Naive thymus-derived CD4-positive, alpha-beta T cell (primary cell): ENCODE measurements around the gene DCTPP1. TPM values are rescaled to one million over a fixed set of nuclear protein-coding genes. Genes with fewer than 3 reads are reported as not detected.
A peak's percentile ranks its signal among the peaks of the same experiment; 100 is the strongest.

Experiments
- ATAC-seq: fragments of 150-1000 bp; cut with Tn5 transposase; 2 replicates; pipeline ENCODE4 v1.10.0; 2021; ENCODE audit warnings: mild to moderate bottlenecking, moderate library complexity
- CTCF ChIA-PET: fragments of 350-600 bp; sonication (Branson Sonifier 250); formaldehyde crosslinking; loops from one replicate; lab custom pipeline; 2021; ENCODE audit warnings: antibody characterized with exemption; lab: Charles Lee
- POLR2A ChIA-PET: fragments of 350-600 bp; sonication (Branson Sonifier 250); formaldehyde crosslinking; loops from one replicate; lab custom pipeline; 2021; ENCODE audit warnings: antibody characterized with exemption, inconsistent platforms; lab: Charles Lee
- DNase-seq, 9 donors: peaks; one replicate each; pipeline versions ENCODE4 v3.0.0 to v3.0.0-alpha.2; 2020 to 2022; ENCODE audit warnings: mixed read lengths in 1 of 9
- H3K27ac ChIP-seq: one replicate; pipeline ENCODE4 v1.7.0; 2013; ENCODE audit warnings: mild to moderate bottlenecking, low read depth, low read length, moderate library complexity
- H3K27me3 ChIP-seq, 2 donors: one replicate each; pipeline ENCODE4 v1.7.0; 2013; ENCODE audit warnings: low read length in 2 of 2, mild to moderate bottlenecking in 2 of 2, moderate library complexity in 2 of 2; ENCODE audit not compliant: control insufficient read depth in 2 of 2, insufficient read depth in 2 of 2
- H3K36me3 ChIP-seq, 3 experiments: 1 replicate in 2 of 3; 2 replicates in 1 of 3; pipeline ENCODE4 v1.7.0; 2013; ENCODE audit warnings: low read length in 3 of 3, mild to moderate bottlenecking in 3 of 3, moderate library complexity in 1 of 3; ENCODE audit not compliant: insufficient read depth in 3 of 3, control insufficient read depth in 2 of 3
- H3K4me1 ChIP-seq, 2 donors: one replicate each; pipeline ENCODE4 v1.7.0; 2013; ENCODE audit warnings: low read length in 2 of 2, mild to moderate bottlenecking in 2 of 2, moderate library complexity in 1 of 2; ENCODE audit not compliant: control insufficient read depth in 2 of 2, insufficient read depth in 2 of 2
- H3K4me3 ChIP-seq: 2 replicates; pipeline ENCODE4 v1.7.0; 2013; ENCODE audit warnings: mild to moderate bottlenecking, low read length
- H3K9me3 ChIP-seq, 3 experiments: 1 replicate in 2 of 3; 2 replicates in 1 of 3; pipeline ENCODE4 v1.7.0; 2013; ENCODE audit warnings: low read length in 3 of 3; ENCODE audit not compliant: control insufficient read depth in 2 of 3
- H3K27ac Mint-ChIP-seq, 9 donors: one replicate each; pipeline ENCODE4 v1.8.0; 2020 to 2022; ENCODE audit warnings: mixed read lengths in 9 of 9, mild to moderate bottlenecking in 8 of 9, moderate library complexity in 5 of 9, inconsistent platforms in 2 of 9
- H3K27me3 Mint-ChIP-seq, 5 donors: one replicate each; pipeline ENCODE4 v1.8.0; 2021 to 2022; ENCODE audit warnings: mixed read lengths in 5 of 5, mild to moderate bottlenecking in 1 of 5
- H3K36me3 Mint-ChIP-seq, 5 donors: one replicate each; pipeline ENCODE4 v1.8.0; 2020 to 2022; ENCODE audit warnings: mixed read lengths in 5 of 5, mild to moderate bottlenecking in 3 of 5, inconsistent platforms in 1 of 5
- H3K4me1 Mint-ChIP-seq, 7 donors: one replicate each; pipeline ENCODE4 v1.8.0; 2020 to 2022; ENCODE audit warnings: mixed read lengths in 7 of 7, mild to moderate bottlenecking in 3 of 7, inconsistent platforms in 1 of 7
- H3K4me3 Mint-ChIP-seq, 10 donors: one replicate each; pipeline ENCODE4 v1.8.0; 2020 to 2022; ENCODE audit warnings: mild to moderate bottlenecking in 10 of 10, mixed read lengths in 10 of 10, moderate library complexity in 6 of 10, inconsistent platforms in 2 of 10
- H3K9me3 Mint-ChIP-seq, 11 donors: one replicate each; pipeline ENCODE4 v1.8.0; 2020 to 2022; ENCODE audit warnings: mixed read lengths in 11 of 11, mild to moderate bottlenecking in 4 of 11, inconsistent platforms in 1 of 11, moderate library complexity in 1 of 11
- intact Hi-C, 2 donors: fragments of 100-400 bp; cut with micrococcal nuclease; formaldehyde crosslinking; loops; one replicate each; pipeline ENCODE4 v1.15.1; 2023
- polyA plus RNA-seq, 2 donors: library from polyadenylated mRNA; unstranded; fragments of 300-500 nt; fragmentation: Illumina TruSeq; gene quantifications; one replicate each; pipeline ENCODE4 v1.2.3, GENCODE V29; 2021
- total RNA-seq, 6 experiments: library from RNA in 5 of 6; stranded (reverse) in 5 of 6; gene quantifications; 1 replicate in 5 of 6; 2 replicates in 1 of 6; pipeline ENCODE4 v1.2.3 and lab custom pipeline; 2021 to 2026

Gene DCTPP1
- total and polyA plus RNA-seq, 7 experiments from 2014 or later: 11.6 to 81.1 (median 15.6) TPM

DNA sequence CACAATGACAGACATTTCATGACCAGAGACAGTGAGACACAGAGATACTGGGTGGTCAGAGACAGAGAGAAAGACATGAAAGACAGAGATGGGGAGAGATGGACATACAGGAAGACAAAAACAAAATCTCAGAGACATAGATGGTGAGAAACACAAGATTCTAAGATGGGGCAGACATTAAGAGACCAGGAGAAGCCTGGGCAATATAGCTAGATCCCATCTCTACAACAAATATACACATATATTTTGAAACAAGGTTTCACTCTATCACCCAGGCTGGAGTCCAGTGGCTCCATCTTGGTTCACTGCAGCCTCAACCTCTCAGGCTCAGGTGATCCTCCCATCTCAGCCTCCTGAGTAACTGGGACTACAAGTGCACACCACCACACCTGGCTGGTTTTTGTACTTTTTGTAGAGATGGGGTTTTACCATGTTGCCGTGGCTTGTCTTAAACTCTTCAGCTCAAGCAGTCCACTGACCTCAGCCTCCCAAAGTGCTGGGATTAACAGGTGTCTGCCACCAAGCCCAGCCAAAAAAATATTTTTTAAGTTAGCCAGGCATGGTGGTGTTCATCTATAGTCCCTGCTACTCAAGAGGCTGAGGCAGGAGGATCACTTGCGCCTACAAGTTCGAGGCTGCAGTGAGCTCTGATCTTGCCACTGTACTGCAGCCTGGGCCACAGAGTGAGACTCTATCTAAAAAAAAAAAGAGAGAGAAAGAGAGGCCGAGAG lies 49.6 kb downstream of the DCTPP1 start:
- no peaks in the 10 kb centered on the region for H3K27me3 Mint-ChIP-seq

DNA sequence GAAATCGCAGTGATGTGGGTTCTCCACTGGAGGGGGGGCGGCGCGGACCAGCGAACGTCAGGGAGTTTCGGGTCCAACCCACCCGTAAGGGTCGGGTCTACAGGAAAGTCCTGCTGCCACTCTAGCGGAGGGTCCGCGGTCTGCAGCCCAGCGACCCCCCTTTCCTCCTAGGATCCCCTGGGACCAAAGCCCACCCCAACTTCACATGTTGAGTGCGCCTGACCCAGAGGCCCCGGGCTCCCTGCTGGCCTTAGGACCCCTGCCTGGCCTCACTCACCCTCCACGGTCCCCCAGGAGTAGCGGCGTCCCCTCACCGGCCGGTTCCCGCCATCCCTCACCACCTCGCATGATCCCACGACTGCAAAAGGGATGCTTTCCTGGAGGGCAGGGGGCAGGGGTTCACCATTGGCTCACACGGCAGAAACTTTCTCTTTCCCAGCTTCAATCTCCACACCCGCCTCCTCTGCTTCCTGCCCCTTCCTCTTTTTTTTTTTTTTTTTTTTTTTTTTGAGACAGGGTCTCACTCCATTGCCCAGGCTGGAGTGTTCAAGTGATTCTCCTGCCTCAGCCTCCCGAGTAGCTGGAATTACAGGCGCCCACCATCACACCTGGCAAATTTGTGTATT lies 50.6 kb downstream of the DCTPP1 start:
- DNase-seq: no peak
- ATAC-seq: no peak
- Histone ChIP-seq H3K4me1 (peaks cover 60 to 63% of the 10 kb centered on the region in 2 donors), H3K36me3 (peaks cover 0 to 13% (median 3%) of the 10 kb centered on the region in 3 experiments), H3K9me3 (no peaks in the 10 kb centered on the region), H3K27ac (peak overlapping the region; percentile 100), H3K4me3 (peak overlapping the region; percentile 88), H3K27me3 (no peaks in the 10 kb centered on the region)
- Mint-ChIP-seq H3K9me3 (no peaks in the 10 kb centered on the region), H3K36me3 (peaks cover 4 to 29% (median 5%) of the 10 kb centered on the region in 5 donors), H3K4me3 (peak overlapping the region; percentile 90 to 100 (median 97)), H3K27me3 (no peaks in the 10 kb centered on the region), H3K4me1 (peaks cover 36 to 67% (median 52%) of the 10 kb centered on the region in 7 donors), H3K27ac (peak overlapping the region; percentile 98 to 100 (median 100))
- POLR2A ChIA-PET: interaction anchor here (0.7 to 10.9 kb wide), 11 partner anchors 11 to 1264 kb away, joined by 3 to 254 read pairs (median 5); partner anchors contain the start of genes ALDOA, DCTPP1, TBC1D10B and TBX6
- CTCF ChIA-PET: no interaction called here
- intact Hi-C loops: loop anchor here (2.0 to 10.0 kb wide), 7 partner anchors 24 to 546 kb away; partner anchors contain the start of genes YPEL3 (in 2 of the 2), CD2BP2 (in 1 of the 2), FBXL19 (in 1 of the 2) and PRR14 (in 1 of the 2)

More for the DNA sequence above, 49.6 kb downstream of the DCTPP1 start:
- Mint-ChIP-seq H3K36me3 (peaks cover 4 to 29% (median 5%) of the 10 kb centered on the region in 5 donors), H3K27ac (peak overlapping the region; percentile 98 to 100 (median 100)), H3K9me3 (no peaks in the 10 kb centered on the region), H3K4me3 (peak overlapping the region; percentile 90 to 100 (median 97)), H3K4me1 (peaks cover 36 to 71% (median 52%) of the 10 kb centered on the region in 7 donors)
- ChIA-PET CTCF (no interaction called here), POLR2A (interaction anchor here (0.5 to 10.9 kb wide), 10 partner anchors 12 to 315 kb away, joined by 3 to 254 read pairs (median 6); partner anchors contain the start of genes ALDOA, DCTPP1, TBC1D10B and TBX6)
- DNase-seq (no peak), ATAC-seq (no peak)
- Histone ChIP-seq H3K4me1 (peaks cover 60 to 67% of the 10 kb centered on the region in 2 donors), H3K9me3 (no peaks in the 10 kb centered on the region), H3K4me3 (no peak overlapping the region), H3K27ac (peak overlapping the region; percentile 100), H3K27me3 (no peaks in the 10 kb centered on the region), H3K36me3 (peaks cover 0 to 13% (median 3%) of the 10 kb centered on the region in 3 experiments)
- intact Hi-C loops: no loop called here

DNA sequence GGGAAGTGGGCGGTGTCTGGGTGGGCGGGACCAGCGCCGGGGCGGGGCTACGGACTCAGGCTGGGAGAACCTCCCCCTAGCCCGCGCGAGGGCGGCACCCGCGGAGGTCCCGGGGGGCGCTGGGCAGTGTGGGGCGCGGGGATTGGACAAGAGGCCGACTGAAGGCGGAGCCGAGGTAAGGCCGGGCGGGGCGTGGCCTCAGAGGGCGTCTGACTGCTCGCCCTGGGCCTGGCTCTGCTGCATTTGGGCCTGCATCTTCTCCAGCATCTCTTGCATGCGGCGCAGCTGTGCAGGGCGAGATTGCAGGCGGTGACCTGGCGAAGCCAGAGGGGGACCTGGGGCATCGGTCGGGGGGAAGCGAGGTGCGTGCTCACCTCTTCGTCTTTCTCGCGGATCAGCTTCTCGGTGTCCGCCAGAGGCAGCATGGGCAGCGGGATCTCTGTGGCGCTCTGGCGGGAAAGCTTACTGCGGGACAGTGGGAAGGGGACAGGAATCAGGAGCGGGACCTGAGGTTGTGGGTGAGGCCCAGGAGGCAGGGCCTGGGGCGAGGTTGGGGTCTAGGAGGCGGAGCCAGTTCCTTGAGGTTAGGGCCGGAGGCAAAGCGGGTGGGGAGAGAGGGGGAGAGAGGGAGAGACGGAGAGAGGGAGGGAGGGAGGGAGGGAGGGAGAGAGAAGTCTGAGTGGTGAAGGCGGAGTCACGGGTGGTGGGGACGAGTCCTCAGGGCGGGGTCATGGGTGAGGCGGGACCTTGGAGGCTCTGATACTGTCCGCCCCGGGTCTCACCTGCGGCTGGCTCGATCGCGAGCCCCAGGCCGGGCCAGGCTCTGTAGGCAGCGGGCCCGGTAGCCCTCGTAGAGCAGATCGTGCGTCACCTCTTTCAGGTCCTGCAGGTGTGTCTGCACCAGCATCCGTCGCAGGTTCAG lies 51.3 kb downstream of the DCTPP1 start:
- Mint-ChIP-seq H3K4me1 (peaks cover 32 to 60% (median 48%) of the 10 kb centered on the region in 7 donors), H3K4me3 (peak overlapping the region; percentile 90 to 100 (median 97)), H3K27ac (peak overlapping the region; percentile 98 to 100 (median 100)), H3K36me3 (peaks cover 4 to 27% (median 5%) of the 10 kb centered on the region in 5 donors), H3K27me3 (no peaks in the 10 kb centered on the region), H3K9me3 (no peaks in the 10 kb centered on the region)
- intact Hi-C loops: loop anchor here (1.0 to 10.0 kb wide), 16 partner anchors 8 to 546 kb away; partner anchors contain the start of genes CD2BP2 (in 2 of the 2), FBRS (in 2 of the 2), YPEL3 (in 2 of the 2) and ZNF48 (in 2 of the 2)
- Histone ChIP-seq H3K27me3 (no peaks in the 10 kb centered on the region), H3K4me1 (peaks cover 54 to 56% of the 10 kb centered on the region in 2 donors), H3K9me3 (no peaks in the 10 kb centered on the region), H3K27ac (peak overlapping the region; percentile 100), H3K36me3 (peaks cover 0 to 13% (median 3%) of the 10 kb centered on the region in 3 experiments), H3K4me3 (peak overlapping the region; percentile 88)
- ChIA-PET POLR2A (interaction anchor here (0.8 to 10.9 kb wide), 14 partner anchors 10 to 406 kb away, joined by 3 to 254 read pairs (median 6); partner anchors contain the start of genes ALDOA, CD2BP2, CORO1A and DCTPP1), CTCF (interaction anchor here (0.6 to 1.0 kb wide), 2 partner anchors 18 to 43 kb away, joined by 5 to 6 read pairs; no protein-coding TSS in a partner anchor)
- peak; percentile 97 to 99 (median 99) for DNase-seq
- peak; percentile 91 for ATAC-seq

DNA sequence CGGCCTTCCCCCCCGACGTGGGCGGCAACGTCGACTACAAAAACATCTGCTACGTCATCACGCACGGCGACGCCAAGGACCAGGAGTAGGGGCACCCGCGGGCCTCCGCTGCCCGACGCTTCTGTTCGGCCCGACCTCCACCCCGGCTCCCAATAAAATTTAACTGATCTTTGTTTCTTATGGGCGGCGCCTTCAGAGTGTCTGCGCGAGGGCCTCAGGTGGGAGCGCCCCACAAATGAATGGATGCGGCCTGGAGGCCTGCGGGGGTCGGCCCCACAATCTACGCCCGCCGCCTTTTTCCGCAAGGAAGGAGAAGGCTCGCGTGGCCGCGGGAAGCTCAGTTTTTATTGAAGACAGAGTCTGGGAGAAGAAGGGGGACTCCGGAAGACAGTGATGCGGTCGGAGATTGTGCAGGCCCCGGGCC lies 52.0 kb downstream of the DCTPP1 start:
- peak overlapping the region; percentile 90 to 100 (median 97) for H3K4me3 Mint-ChIP-seq
- no peaks in the 10 kb centered on the region for H3K9me3 Mint-ChIP-seq
- H3K27ac ChIP-seq: peak overlapping the region; percentile 100
- ATAC-seq (peak; percentile 67), DNase-seq (peak; percentile 75 to 94 (median 90))
- intact Hi-C loops: loop anchor here (1.0 to 10.0 kb wide), 16 partner anchors 8 to 547 kb away; partner anchors contain the start of genes CD2BP2 (in 2 of the 2), FBRS (in 2 of the 2), YPEL3 (in 2 of the 2) and ZNF48 (in 2 of the 2)
- peak overlapping the region; percentile 98 to 100 (median 100) for H3K27ac Mint-ChIP-seq
- peak overlapping the region; percentile 85 for H3K4me3 ChIP-seq
- H3K9me3 ChIP-seq: no peaks in the 10 kb centered on the region
- no peaks in the 10 kb centered on the region for H3K27me3 ChIP-seq
- peaks cover 47 to 52% of the 10 kb centered on the region in 2 donors for H3K4me1 ChIP-seq
- H3K4me1 Mint-ChIP-seq: peaks cover 27 to 57% (median 42%) of the 10 kb centered on the region in 7 donors
- H3K36me3 Mint-ChIP-seq: peaks cover 4 to 27% (median 5%) of the 10 kb centered on the region in 5 donors
- ChIA-PET CTCF (interaction anchor here (0.6 to 1.0 kb wide), 2 partner anchors 18 to 42 kb away, joined by 5 to 6 read pairs; no protein-coding TSS in a partner anchor), POLR2A (interaction anchor here (0.6 to 10.9 kb wide), 15 partner anchors 10 to 370 kb away, joined by 3 to 254 read pairs (median 5); partner anchors contain the start of genes ALDOA, CD2BP2, CORO1A and DCTPP1)
- peaks cover 0 to 13% (median 3%) of the 10 kb centered on the region in 3 experiments for H3K36me3 ChIP-seq
- no peaks in the 10 kb centered on the region for H3K27me3 Mint-ChIP-seq

DNA sequence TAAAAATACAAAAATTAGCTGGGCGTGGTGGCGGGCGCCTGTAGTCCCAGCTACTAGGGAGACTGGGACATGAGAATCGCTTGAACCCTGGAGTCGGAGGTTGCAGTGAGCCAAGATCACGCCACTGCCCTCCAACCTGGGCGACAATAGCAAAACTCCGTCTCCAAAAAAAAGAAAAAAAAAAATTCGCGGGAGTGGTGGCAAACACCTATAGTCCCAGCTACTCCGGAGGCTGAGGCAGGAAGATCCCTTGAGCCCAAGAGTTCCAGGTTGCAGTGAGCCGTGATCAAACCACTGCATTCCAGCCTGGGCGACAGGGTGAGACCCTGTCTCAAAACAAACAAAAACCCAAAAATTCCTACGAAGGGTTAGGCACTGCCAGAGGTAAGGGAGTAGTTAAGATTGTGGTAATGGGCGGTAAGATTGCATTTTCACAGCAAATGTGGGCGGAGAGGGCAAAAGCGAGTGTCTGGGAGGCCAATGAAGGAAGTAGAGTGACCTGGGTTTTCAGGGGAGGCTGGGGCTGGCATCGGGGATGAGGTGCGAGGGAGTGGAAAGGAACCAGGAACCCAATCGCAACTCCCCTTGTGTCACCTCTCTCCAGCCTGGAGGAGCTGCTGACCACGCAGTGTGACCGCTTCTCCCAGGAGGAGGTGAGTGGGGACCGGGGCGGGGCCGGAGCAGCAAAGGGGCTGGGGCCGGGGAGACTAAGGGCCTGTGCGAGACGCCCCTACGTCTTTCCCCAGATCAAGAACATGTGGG lies 52.6 kb downstream of the DCTPP1 start:
- H3K27ac ChIP-seq: peak overlapping the region; percentile 100
- Mint-ChIP-seq H3K27me3 (no peaks in the 10 kb centered on the region), H3K9me3 (no peaks in the 10 kb centered on the region), H3K4me1 (peaks cover 25 to 54% (median 39%) of the 10 kb centered on the region in 7 donors), H3K4me3 (peak overlapping the region; percentile 90 to 100 (median 97)), H3K27ac (peak overlapping the region; percentile 98 to 100 (median 100)), H3K36me3 (peaks cover 4 to 23% (median 5%) of the 10 kb centered on the region in 5 donors)
- peaks cover 0 to 13% (median 3%) of the 10 kb centered on the region in 3 experiments for H3K36me3 ChIP-seq
- H3K27me3 ChIP-seq: no peaks in the 10 kb centered on the region
- POLR2A ChIA-PET: interaction anchor here (0.6 to 10.9 kb wide), 17 partner anchors 9 to 371 kb away, joined by 3 to 254 read pairs (median 5); partner anchors contain the start of genes ALDOA, CD2BP2, CORO1A and DCTPP1
- no peak for ATAC-seq
- H3K4me3 ChIP-seq: peak overlapping the region; percentile 85
- DNase-seq: no peak
- peaks cover 43 to 52% of the 10 kb centered on the region in 2 donors for H3K4me1 ChIP-seq
- CTCF ChIA-PET: interaction anchor here (1.0 to 2.0 kb wide), 2 partner anchors 33 to 41 kb away, joined by 5 to 6 read pairs; no protein-coding TSS in a partner anchor
- no peaks in the 10 kb centered on the region for H3K9me3 ChIP-seq
- intact Hi-C loops: loop anchor here in 1 of 2 donors (5.0 to 10.0 kb wide), 3 partner anchors 180 to 548 kb away; partner anchors contain the start of genes FBXL19, TBX6, YPEL3 and ZNF764
